Suprapubic skin (tissue), 4 donors: ENCODE results near the gene RPS6KA5.
"Not testable (repeated sequence)": the region's sequence is repeated elsewhere in the genome, so short reads cannot be mapped to it uniquely, and the experiment has no call there.

Source experiments
- EP300 ChIP-seq: sonication (generic); formaldehyde crosslinking; IDR thresholded peaks from one replicate; pipeline ENCODE4 v1.6.1; 2017; ENCODE audit warnings: antibody characterized with exemption
- POLR2A ChIP-seq, 2 donors: fragments of 450-650 bp; IDR thresholded peaks; one replicate each; pipeline ENCODE4 v1.6.1; 2017; ENCODE audit warnings: antibody characterized with exemption in 2 of 2, mild to moderate bottlenecking in 2 of 2, moderate library complexity in 2 of 2
- POLR2AphosphoS5 ChIP-seq, 3 donors: sonication (generic); formaldehyde crosslinking; IDR thresholded peaks; one replicate each; pipeline ENCODE4 v1.6.1; 2017; ENCODE audit warnings: antibody characterized with exemption in 3 of 3
- TF ChIP-seq, protein P1 (sequence below), 2 donors: fragments of 200-600 bp in 1 of 2; fragments of 450-650 bp in 1 of 2; sonication (generic) in 1 of 2; IDR thresholded peaks; one replicate each; pipeline ENCODE4 v1.5.1; 2016 to 2019; ENCODE audit warnings: antibody characterized with exemption in 2 of 2, mild to moderate bottlenecking in 1 of 2, moderate library complexity in 1 of 2

- TF ChIP-seq, protein P1, sequence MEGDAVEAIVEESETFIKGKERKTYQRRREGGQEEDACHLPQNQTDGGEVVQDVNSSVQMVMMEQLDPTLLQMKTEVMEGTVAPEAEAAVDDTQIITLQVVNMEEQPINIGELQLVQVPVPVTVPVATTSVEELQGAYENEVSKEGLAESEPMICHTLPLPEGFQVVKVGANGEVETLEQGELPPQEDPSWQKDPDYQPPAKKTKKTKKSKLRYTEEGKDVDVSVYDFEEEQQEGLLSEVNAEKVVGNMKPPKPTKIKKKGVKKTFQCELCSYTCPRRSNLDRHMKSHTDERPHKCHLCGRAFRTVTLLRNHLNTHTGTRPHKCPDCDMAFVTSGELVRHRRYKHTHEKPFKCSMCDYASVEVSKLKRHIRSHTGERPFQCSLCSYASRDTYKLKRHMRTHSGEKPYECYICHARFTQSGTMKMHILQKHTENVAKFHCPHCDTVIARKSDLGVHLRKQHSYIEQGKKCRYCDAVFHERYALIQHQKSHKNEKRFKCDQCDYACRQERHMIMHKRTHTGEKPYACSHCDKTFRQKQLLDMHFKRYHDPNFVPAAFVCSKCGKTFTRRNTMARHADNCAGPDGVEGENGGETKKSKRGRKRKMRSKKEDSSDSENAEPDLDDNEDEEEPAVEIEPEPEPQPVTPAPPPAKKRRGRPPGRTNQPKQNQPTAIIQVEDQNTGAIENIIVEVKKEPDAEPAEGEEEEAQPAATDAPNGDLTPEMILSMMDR (IDR thresholded peaks at IDR 0.05): not testable (repeated sequence)
- TF ChIP-seq POLR2A (IDR thresholded peaks at IDR 0.05); EP300; POLR2AphosphoS5 (IDR thresholded peaks at IDR 0.05): not testable (repeated sequence)
Measured at GRCh38 chr14:90953643-90954042, 106.8 kb downstream of the RPS6KA5 start.
